Right lung (tissue), 5 donors: Measurements from ENCODE around the gene BRAT1. TPM values are rescaled to one million over a fixed set of nuclear protein-coding genes. Genes with fewer than 3 reads are reported as not detected.
A peak's percentile ranks its signal among the peaks of the same experiment; 100 is the strongest.
"Not testable (repeated sequence)": the region's sequence is repeated elsewhere in the genome, so short reads cannot be mapped to it uniquely, and the experiment has no call there.

ENCODE experiments used
- DNase-seq, 2 donors: peaks; one replicate each; pipeline ENCODE4 v3.0.0-alpha.2; 2013
- polyA plus RNA-seq, 5 donors: library from polyadenylated mRNA; unstranded; fragments of 120-200 nt; gene quantifications; one replicate each; pipeline versions ENCODE4 v1.2.1 to v1.2.3, GENCODE V29; 2013; ENCODE audit warnings: inconsistent platforms in 1 of 5, low replicate concordance in 1 of 5; ENCODE audit not compliant: insufficient read length in 5 of 5, insufficient read depth in 1 of 5

BRAT1 gene
- polyA plus RNA-seq, 5 donors: 22.8 to 44.9 (median 29.2) TPM

DNA sequence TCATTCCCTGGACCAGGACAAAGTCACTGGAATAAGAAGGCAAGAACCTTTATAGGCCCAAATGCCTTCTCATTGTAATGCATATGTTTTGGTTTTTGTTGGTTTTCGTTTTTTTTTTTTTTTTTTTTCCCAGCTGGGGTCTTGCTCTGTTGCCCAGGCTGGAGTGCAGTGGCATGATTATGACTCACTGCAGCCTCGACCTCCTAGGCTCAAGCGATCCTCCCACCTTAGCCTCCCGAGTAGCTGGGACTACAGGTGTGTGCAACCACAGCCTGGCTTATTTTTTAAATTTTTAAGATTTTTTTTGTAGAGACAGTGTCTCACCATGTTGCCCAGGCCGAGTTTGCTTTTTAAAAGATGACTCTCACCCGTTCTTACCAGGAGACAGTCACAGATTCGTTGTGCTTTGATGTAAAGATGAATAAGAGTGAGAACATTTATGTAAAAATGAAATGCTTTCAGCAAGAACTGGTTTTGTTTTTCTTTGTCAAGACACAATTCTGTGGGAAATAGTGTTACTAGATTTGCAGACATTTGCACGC is 11.1 kb upstream of the BRAT1 start:
- DNase-seq: no peak

DNA sequence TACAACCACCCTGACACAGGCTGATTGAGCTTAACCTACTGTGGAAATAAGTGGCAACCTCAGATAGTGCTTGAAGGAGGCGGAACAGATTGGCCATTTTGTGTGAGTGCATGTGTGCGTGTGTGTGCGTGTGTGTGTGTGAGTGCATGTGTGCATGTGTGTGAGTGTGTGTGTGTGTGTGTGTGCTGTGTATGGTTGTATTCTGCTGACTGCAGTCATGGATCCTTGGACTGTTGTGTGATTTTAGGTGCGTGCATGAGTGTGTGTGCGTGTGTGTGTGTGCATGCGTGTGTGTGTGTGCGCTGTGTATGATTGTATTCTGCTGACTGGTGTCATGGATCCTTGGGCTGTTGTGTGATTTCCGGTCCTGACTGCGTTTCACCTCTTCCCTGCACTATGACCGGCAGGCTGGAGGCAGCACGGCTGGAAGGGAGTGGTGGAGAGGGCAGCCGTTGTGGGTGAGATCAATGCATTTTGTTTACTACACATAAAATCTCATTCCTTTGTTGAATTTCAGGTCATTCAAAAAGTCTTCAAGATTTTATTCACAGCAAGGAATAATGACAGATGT is 9.7 kb upstream of the BRAT1 start:
- DNase-seq: no peak

- DNase-seq: not testable (repeated sequence)
Measured at GRCh38 chr7:2563955-2564354, 8.6 kb upstream of the BRAT1 start.

- no peak for DNase-seq
Measured at GRCh38 chr7:2559283-2559950, 4.1 kb upstream of the BRAT1 start.

DNA sequence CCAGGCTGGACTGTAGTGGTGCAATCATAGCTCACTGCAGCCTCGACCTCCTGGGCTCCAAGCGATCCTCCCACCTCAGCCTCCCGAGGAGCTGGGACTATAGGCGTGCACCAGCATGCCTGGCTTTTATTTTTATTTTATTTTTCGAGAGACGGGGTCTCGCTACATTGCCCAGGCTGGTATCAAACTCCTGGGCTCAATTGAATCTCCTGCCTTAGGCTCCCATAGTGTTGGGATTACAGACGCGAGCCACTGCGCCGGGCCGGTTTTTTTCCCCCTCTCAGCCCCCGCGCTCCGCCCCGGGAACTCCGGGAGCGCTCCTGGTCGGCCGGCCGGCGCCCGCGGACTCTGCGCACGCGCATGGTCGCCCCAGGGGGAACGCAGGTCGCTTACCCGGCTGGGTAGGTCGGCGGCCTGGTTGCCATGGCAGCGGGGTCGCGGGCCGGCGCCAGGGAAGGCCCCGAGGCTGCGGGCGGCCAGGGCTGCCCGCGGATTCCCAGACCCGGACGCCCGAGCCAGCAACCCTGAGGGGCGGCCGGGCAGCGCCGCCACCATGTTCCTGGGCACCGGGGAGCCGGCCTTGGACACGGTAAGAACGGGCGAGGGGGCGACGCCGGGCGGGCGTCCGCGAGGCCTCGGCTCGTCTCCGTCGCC is 3.4 kb upstream of the BRAT1 start, which contains the start of gene IQCE:
Gene IQCE, plus strand, starts transcription at position 351 of the 654 bp plus-strand sequence. Its CDS starts 203 bp downstream, at position 554.
- peak; percentile 87 to 89 for DNase-seq

- DNase-seq: no peak
Measured at GRCh38 chr7:2554661-2555111, 638 bp downstream of the BRAT1 start.

- DNase-seq: no peak
Measured at GRCh38 chr7:2553831-2554581, 1.3 kb downstream of the BRAT1 start.

- DNase-seq: no peak
Measured at GRCh38 chr7:2553108-2553507, 2.2 kb downstream of the BRAT1 start.

DNA sequence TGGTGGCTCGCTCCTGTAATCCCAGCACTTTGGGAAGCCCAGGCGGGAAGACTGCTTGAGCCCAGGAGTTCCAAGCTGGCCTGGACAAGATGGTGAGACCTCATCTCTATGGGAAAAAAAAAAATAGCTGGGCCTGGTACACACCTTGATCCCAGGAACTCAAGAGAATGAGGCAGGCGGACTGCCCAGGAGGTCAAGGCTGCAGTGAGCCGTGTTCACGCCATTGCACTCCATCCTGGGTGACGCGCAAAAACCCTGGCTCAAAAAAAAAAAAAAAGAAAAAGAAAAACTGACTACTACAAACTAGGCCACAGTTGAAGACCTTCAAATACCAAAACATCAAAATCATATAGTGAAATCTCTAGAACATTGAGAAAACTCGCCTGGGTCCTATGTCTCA is 3.9 kb downstream of the BRAT1 start:
- DNase-seq: no peak

DNA sequence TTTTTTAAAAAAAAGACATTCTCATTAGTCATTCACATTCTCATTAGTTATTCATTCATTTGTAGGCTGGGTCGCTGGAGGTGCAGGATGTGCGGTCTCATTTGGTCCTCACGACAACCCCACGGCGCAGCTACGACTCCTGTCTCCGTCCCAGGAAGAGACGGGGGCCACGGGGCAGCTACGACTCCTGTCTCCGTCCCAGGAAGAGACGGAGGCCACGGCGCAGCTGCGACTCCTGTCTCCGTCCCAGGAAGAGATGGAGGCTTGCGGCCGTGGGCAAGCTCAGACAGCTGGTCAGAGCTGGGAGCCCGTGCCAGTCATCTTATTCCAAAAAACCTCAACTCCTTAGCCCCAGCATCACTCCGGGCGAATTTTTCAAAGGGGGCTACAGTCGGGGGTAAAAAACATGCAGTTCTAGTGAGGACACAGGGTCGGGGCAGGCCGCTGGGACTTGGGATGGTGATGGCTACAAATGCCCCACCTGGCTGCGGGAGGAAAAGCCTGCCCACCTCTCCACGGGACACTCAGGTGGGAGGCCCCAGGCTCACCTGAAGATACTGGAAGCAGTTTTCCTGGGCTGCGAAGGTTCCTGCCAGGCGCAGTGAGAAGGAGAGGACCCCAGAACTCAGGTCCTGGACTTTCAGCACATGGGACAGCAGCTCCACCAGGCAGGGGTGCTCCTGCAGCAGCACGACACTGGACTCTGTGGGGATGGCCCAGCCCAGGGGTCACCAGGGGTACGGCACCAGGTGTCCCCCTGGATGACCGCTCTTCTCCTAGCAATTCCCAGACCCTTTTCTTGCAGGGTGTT is 8.3 kb downstream of the BRAT1 start:
- no peak for DNase-seq

DNA sequence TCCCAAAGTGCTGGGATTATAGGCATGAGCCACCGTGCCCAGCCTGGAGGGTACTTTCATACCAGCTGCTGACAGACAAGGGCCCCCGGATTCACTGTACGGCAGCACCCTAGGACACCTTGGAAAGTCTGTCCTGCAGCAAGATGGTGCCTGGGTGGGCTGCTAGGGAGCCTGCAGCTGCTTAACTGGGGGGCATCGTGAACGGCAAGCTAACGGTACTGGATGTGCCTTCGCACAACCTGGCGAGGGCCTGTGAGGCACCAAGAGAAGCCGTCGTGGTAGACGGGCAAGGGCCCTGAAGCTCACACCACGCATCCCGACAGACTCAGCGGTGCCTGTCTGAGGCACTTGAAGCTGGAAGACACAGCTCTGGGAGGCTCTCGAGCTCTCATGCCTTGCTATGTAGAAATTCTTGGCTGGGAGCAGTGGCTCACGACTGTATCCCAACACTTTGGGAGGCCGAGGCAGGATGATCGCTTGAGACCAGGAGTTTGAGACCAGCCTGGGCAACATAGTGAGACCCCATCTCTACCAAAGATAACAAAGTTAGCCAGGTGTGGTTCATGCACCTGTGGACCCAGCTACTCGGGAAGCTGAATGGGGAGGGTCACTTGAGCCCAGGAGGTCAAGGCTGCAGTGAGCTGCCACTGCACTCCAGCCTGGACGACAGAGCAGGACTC is 9.4 kb downstream of the BRAT1 start:
- no peak for DNase-seq

- no peak for DNase-seq
Measured at GRCh38 chr7:2544541-2545188, 10.7 kb downstream of the BRAT1 start.

DNA sequence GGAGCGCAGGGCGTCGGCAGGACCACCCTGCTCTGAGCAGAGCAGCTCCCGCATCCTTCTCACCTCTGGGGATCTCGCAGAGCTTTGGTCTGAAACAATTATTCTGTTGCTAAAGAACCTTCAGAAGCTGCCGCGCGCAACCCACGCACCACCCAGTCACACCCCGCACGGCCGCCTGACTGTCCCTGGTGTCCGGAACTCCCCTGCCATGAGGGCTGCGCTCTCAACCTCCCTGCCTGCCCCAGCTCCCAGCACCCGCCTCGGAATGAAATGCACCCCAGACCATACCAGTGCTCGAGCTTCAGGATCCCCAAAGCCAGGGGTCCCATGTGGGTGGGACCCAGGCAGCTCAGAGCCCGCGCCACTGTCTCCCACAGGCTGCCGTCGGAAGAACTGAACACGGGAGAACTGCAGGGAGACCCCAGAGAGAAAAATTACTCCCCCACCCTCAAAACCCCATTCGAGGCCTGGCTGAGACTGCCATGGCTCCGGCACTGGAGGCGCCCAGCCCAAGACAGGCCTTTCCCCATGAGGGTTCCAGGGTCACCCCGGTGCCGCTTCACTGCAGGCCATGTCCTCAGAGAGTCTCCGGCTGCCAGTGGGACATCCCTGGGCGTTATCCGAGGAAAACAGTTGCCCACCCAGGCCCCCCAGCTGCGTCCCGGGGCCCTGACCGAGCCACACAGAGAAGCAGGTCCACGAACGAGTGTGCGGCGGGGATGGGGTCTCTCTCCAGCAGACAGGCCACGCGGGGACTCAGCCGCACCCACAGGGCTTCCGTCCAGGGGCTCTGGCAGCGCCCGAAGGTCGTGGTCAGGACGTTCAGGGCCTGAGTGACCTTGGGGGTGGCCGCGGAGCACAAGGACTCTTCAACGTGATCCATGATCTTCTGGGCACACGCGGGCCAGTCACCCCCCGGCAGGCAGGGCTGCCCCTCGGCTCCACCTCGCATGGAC is 12.1 kb downstream of the BRAT1 start:
- no peak for DNase-seq

GRCh38 chr7:2542011-2542915 is 13.1 kb downstream of the BRAT1 start:
- DNase-seq: no peak

DNA sequence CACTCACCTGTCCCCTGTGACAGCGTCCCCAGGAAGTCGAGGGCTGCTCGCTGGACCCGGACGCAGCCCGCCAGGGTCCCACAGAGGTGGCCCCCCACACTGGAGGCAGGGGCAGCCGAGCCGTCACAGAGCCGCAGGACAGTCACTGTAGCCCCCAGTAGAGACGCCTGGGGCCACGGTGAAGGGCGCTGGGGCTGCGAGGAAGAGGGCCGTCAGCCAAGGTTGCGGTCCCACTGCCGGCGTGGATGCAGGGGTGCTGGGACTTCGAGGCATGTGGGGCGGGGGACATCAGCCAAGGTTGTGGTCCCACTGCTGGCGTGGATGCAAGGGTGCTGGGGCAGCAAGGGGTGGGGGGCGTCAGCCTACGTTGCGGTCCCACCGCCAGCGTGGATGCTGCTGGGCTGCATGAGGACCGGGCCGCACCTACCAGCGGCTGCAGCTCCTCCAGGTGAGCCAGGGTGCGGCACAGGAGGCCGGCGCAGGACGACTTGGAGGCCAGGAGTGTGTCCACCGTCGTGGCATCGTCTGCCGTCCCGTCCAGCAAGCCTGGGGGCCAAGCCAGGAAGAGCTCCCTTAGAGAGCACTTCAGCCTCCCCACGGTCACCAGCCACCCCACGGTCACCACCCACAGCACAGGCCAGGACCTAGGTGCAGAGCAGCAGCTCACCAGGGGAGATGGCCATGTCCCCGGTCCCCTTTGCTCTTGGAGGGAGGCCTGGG is 13.9 kb downstream of the BRAT1 start:
- no peak for DNase-seq

GRCh38 chr7:2540641-2541051 is 14.7 kb downstream of the BRAT1 start:
- DNase-seq: no peak

DNA sequence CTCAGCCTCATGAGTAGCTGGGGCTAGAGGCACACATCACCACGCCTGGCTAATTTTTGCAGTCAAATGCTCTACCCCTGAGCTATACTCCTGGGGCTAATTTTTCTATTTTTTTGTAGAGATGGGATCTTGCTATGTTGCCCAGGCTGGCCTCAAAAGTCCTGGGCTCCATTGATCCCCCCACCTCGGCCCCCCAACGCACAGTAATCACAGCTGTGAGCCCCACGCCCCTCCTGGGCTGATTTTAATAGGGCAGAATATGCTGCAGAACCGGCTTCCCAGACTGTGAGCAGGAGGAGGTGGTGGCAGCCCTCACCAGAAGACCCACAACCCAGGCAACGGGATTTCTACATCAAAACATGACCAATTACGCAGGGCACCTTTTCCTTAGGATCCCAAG is 15.2 kb downstream of the BRAT1 start:
- no peak for DNase-seq
